IMR-90 (cell line): ENCODE results near the gene RERE. TPM values are rescaled to one million over a fixed set of nuclear protein-coding genes. Genes with fewer than 3 reads are reported as not detected.

Source experiments
- ATAC-seq: fragments of 200-7000 bp; cut with Tn5 transposase; 2 replicates; pipeline ENCODE4 v1.9.1; 2020; ENCODE audit warnings: low read depth, mild to moderate bottlenecking, moderate library complexity
- BruUV-seq: library from RNA; stranded (reverse); fragments of 400-500 nt; replicated peaks from 2 replicates; lab custom pipeline; 2021; lab: Mats Ljungman, UMichigan
- CTCF ChIA-PET: fragments of 300-600 bp; formaldehyde crosslinking; extraction: SDS; loops from one replicate; lab custom pipeline; 2021; ENCODE audit warnings: antibody characterized with exemption; lab: Yijun Ruan, JAX
- POLR2A ChIA-PET: fragments of 300-600 bp; sonication (Branson Sonifier 250); formaldehyde crosslinking; loops from one replicate; lab custom pipeline; 2022; ENCODE audit warnings: antibody characterized with exemption; ENCODE audit not compliant: unreplicated experiment; lab: Charles Lee
- DNase-seq: peaks from one replicate; pipeline ENCODE4 v3.0.0; 2013
- H2AFZ ChIP-seq: replicated peaks from 2 replicates; pipeline ENCODE3; 2013; ENCODE audit warnings: low read length, mild to moderate bottlenecking; ENCODE audit not compliant: poor library complexity
- H2AK5ac ChIP-seq: 2 replicates; pipeline ENCODE4 v1.6.1; 2013; ENCODE audit warnings: low read depth, low read length, inconsistent platforms
- H2AK9ac ChIP-seq: replicated peaks from 2 replicates; pipeline ENCODE3; 2013; ENCODE audit warnings: mild to moderate bottlenecking, low read depth, low read length, moderate library complexity; ENCODE audit not compliant: poor library complexity
- H2BK120ac ChIP-seq: 2 replicates; pipeline ENCODE4 v1.6.1; 2013; ENCODE audit warnings: low read depth, low read length, inconsistent platforms
- H2BK15ac ChIP-seq: 3 replicates; pipeline ENCODE4 v1.6.1; 2013; ENCODE audit warnings: low read depth, low read length, inconsistent platforms
- H2BK20ac ChIP-seq: 2 replicates; pipeline ENCODE4 v1.6.1; 2013; ENCODE audit warnings: low read depth, mild to moderate bottlenecking, inconsistent platforms, low read length, moderate library complexity
- H2BK5ac ChIP-seq: 2 replicates; pipeline ENCODE4 v1.6.1; 2013; ENCODE audit warnings: mild to moderate bottlenecking, low read depth, low read length, inconsistent platforms; ENCODE audit not compliant: poor library complexity, severe bottlenecking
- H3K14ac ChIP-seq: replicated peaks from 2 replicates; pipeline ENCODE4 v1.6.1; 2013; ENCODE audit warnings: low read depth, low read length, inconsistent platforms
- H3K18ac ChIP-seq: 2 replicates; pipeline ENCODE4 v1.6.1; 2013; ENCODE audit warnings: low read depth, low read length, control low read depth
- H3K23ac ChIP-seq: 2 replicates; pipeline ENCODE4 v1.6.1; 2013; ENCODE audit warnings: low read depth, low read length, inconsistent platforms
- H3K27ac ChIP-seq: 2 replicates; pipeline ENCODE4 v1.5.1; 2013; ENCODE audit warnings: mild to moderate bottlenecking, control low read depth, low read length; ENCODE audit not compliant: insufficient read depth
- H3K27me3 ChIP-seq: 2 replicates; pipeline ENCODE4 v1.6.1; 2013; ENCODE audit warnings: low read length; ENCODE audit not compliant: control insufficient read depth, insufficient read depth
- H3K36me3 ChIP-seq: 2 replicates; pipeline ENCODE4 v1.6.1; 2013; ENCODE audit warnings: low read length, mixed read lengths; ENCODE audit not compliant: control insufficient read depth, insufficient read depth
- H3K4ac ChIP-seq: 2 replicates; pipeline ENCODE4 v1.6.1; 2013; ENCODE audit warnings: low read depth, low read length, inconsistent platforms
- H3K4me1 ChIP-seq: 2 replicates; pipeline ENCODE4 v1.6.1; 2013; ENCODE audit warnings: low read length, mixed read lengths; ENCODE audit not compliant: control insufficient read depth, insufficient read depth
- H3K4me2 ChIP-seq: 2 replicates; pipeline ENCODE4 v1.6.1; 2013; ENCODE audit warnings: low read depth, mild to moderate bottlenecking, control low read depth, low read length, moderate library complexity
- H3K4me3 ChIP-seq: 2 replicates; pipeline ENCODE4 v1.5.1; 2013; ENCODE audit warnings: low read depth, mild to moderate bottlenecking, control low read depth, low read length, moderate library complexity; ENCODE audit not compliant: insufficient read depth
- H3K56ac ChIP-seq: 2 replicates; pipeline ENCODE4 v1.6.1; 2013; ENCODE audit warnings: low read length, inconsistent platforms; ENCODE audit not compliant: insufficient read depth; ENCODE audit errors: extremely low read depth
- H3K79me1 ChIP-seq, 2 experiments: 2 replicates each; pipeline ENCODE4 v1.6.1; 2013; ENCODE audit warnings: low read length in 2 of 2, inconsistent platforms in 1 of 2, low read depth in 1 of 2
- H3K9ac ChIP-seq: 2 replicates; pipeline ENCODE4 v1.6.1; 2013; ENCODE audit warnings: low read depth, low read length, control low read depth
- H3K9me1 ChIP-seq: 2 replicates; pipeline ENCODE4 v1.6.1; 2013; ENCODE audit warnings: low read length, inconsistent platforms; ENCODE audit not compliant: insufficient read depth
- H3K9me3 ChIP-seq: 2 replicates; pipeline ENCODE4 v1.6.1; 2013; ENCODE audit warnings: low read length; ENCODE audit not compliant: control insufficient read depth, insufficient read depth
- H4K20me1 ChIP-seq: 2 replicates; pipeline ENCODE4 v1.6.1; 2013; ENCODE audit warnings: low read length, inconsistent platforms; ENCODE audit not compliant: insufficient read depth
- H4K5ac ChIP-seq: 2 replicates; pipeline ENCODE4 v1.6.1; 2013; ENCODE audit warnings: mild to moderate bottlenecking, low read depth, low read length, control low read depth
- H4K8ac ChIP-seq, 2 experiments: 2 replicates each; pipeline ENCODE4 v1.6.1; 2013; ENCODE audit warnings: low read depth in 2 of 2, low read length in 2 of 2, control low read depth in 1 of 2, inconsistent platforms in 1 of 2
- H4K91ac ChIP-seq: 2 replicates; pipeline ENCODE4 v1.6.1; 2013; ENCODE audit warnings: low read depth, low read length, inconsistent platforms; ENCODE audit not compliant: insufficient read depth
- BHLHE40 ChIP-seq: fragments of 150-350 bp; IDR thresholded peaks from 2 replicates; pipeline ENCODE4 v1.6.1; 2016; ENCODE audit warnings: mild to moderate bottlenecking, low read depth, low read length
- CEBPB ChIP-seq: IDR thresholded peaks from 2 replicates; pipeline ENCODE4 v1.6.1; 2012; ENCODE audit warnings: low read depth, low read length, improper control_type of control experiment
- CHD1 ChIP-seq: IDR thresholded peaks from 2 replicates; pipeline ENCODE4 v1.6.1; 2012; ENCODE audit warnings: low read depth, low read length, improper control_type of control experiment
- CTCF ChIP-seq: conservative IDR thresholded peaks from 2 replicates; pipeline ENCODE4 v1.5.1; 2012; ENCODE audit warnings: mild to moderate bottlenecking, low read depth, low read length, improper control_type of control experiment
- ELK1 ChIP-seq: fragments of 150-350 bp; IDR thresholded peaks from 2 replicates; pipeline ENCODE4 v1.6.1; 2016; ENCODE audit warnings: low read depth, mild to moderate bottlenecking, low read length, moderate library complexity, borderline replicate concordance
- FOS ChIP-seq: fragments of 150-350 bp; IDR thresholded peaks from 2 replicates; pipeline ENCODE4 v1.6.1; 2016; ENCODE audit warnings: low read depth, low read length
- MAFK ChIP-seq: IDR thresholded peaks from 2 replicates; pipeline ENCODE4 v1.6.1; 2012; ENCODE audit warnings: low read depth, low read length, improper control_type of control experiment
- MAZ ChIP-seq: IDR thresholded peaks from 2 replicates; pipeline ENCODE4 v1.6.1; 2012; ENCODE audit warnings: low read depth, mild to moderate bottlenecking, low read length, improper control_type of control experiment, moderate library complexity, borderline replicate concordance
- MXI1 ChIP-seq: IDR thresholded peaks from 2 replicates; pipeline ENCODE4 v1.6.1; 2012; ENCODE audit warnings: low read depth, mild to moderate bottlenecking, low read length, moderate library complexity, borderline replicate concordance
- NFE2L2 ChIP-seq: fragments of 150-350 bp; IDR thresholded peaks from 2 replicates; pipeline ENCODE4 v1.6.1; 2016; ENCODE audit warnings: low read depth, mild to moderate bottlenecking, low read length
- POLR2A ChIP-seq: IDR thresholded peaks from 2 replicates; pipeline ENCODE4 v1.6.1; 2012; ENCODE audit warnings: mild to moderate bottlenecking, low read depth, low read length
- RAD21 ChIP-seq: IDR thresholded peaks from 2 replicates; pipeline ENCODE4 v1.6.1; 2012; ENCODE audit warnings: low read length, improper control_type of control experiment
- RCOR1 ChIP-seq: IDR thresholded peaks from 2 replicates; pipeline ENCODE4 v1.6.1; 2012; ENCODE audit warnings: mild to moderate bottlenecking, low read length, improper control_type of control experiment; ENCODE audit not compliant: insufficient replicate concordance
- RFX5 ChIP-seq: IDR thresholded peaks from 2 replicates; pipeline ENCODE4 v1.8.0; 2012; ENCODE audit warnings: low read depth, mild to moderate bottlenecking, low read length, moderate library complexity
- SMC3 ChIP-seq: fragments of 150-350 bp; IDR thresholded peaks from 2 replicates; pipeline ENCODE4 v1.6.1; 2016; ENCODE audit warnings: low read depth, mild to moderate bottlenecking, antibody characterized with exemption, low read length, moderate library complexity
- USF2 ChIP-seq: fragments of 150-350 bp; IDR thresholded peaks from 2 replicates; pipeline ENCODE4 v1.6.1; 2017; ENCODE audit warnings: mild to moderate bottlenecking, antibody characterized with exemption, low read length, low read depth
- WGBS, 2 experiments: methylation state at CpG; one replicate each; pipeline versions ENCODE4 v1.1.5 to v1.1.7; 2013; ENCODE audit warnings: missing lambda C conversion rate in 2 of 2; ENCODE audit not compliant: insufficient read length in 1 of 2; ENCODE audit errors: extremely low coverage in 2 of 2; 5-methylcytosine and 5-hydroxymethylcytosine counted together
- dilution Hi-C: fragments of 300-500 bp; cut with HindIII; formaldehyde crosslinking; loops from one replicate; pipeline ENCODE4 v1.14.3; 2018; ENCODE audit warnings: low sequenced_read_pairs; ENCODE audit not compliant: unreplicated experiment
- in situ Hi-C: fragments of 300-500 bp; cut with MboI; formaldehyde crosslinking; loops from 3 replicates; pipeline ENCODE4 v1.14.3; 2019; ENCODE audit warnings: low sequenced_read_pairs, inconsistent platforms, mixed read lengths
- intact Hi-C: fragments of 100-400 bp; cut with micrococcal nuclease; formaldehyde crosslinking; loops from 2 replicates; pipeline ENCODE4 v1.10.0; 2022
- polyA plus RNA-seq, 3 experiments: library from polyadenylated mRNA; depleted of rRNA; stranded (reverse); fragments of >200 nt; gene quantifications; 2 replicates each; pipeline ENCODE4 v1.2.3, GENCODE V29; 2012; ENCODE audit warnings: low replicate concordance in 1 of 3
- total RNA-seq: library from RNA; depleted of rRNA; stranded (reverse); fragments of >200 nt; gene quantifications from 2 replicates; pipeline ENCODE4 v1.2.3, GENCODE V29; 2012

RERE gene
- total and polyA plus RNA-seq, 2 of the 4 experiments (the other 2 are of a cell fraction) = 11.5 to 25.1 TPM

GRCh38 chr1:8363186-8363766 is 454.2 kb downstream of the RERE start:
- Histone ChIP-seq H3K18ac (no peak overlapping the region), H2AK5ac (no peak overlapping the region), H3K27ac (no peak overlapping the region), H3K4ac (no peak overlapping the region), H2AK9ac (no peak overlapping the region), H4K8ac (no peak overlapping the region), H2BK5ac (no peak overlapping the region), H2BK20ac (no peak overlapping the region), H3K9ac (no peak overlapping the region), H2AFZ (no peak overlapping the region), H2BK120ac (no peak overlapping the region), H4K91ac (no peak overlapping the region), H3K9me3 (no peaks in the 10 kb centered on the region), H3K79me1 (peaks cover 47 to 73% of the 10 kb centered on the region in 2 experiments), H3K4me1 (peaks cover 18% of the 10 kb centered on the region), H3K14ac (no peak overlapping the region), H2BK15ac (no peak overlapping the region), H3K56ac (no peak overlapping the region), H3K4me2 (no peak overlapping the region), H3K27me3 (no peaks in the 10 kb centered on the region), H4K20me1 (peaks cover 64% of the 10 kb centered on the region), H4K5ac (no peak overlapping the region), H3K4me3 (no peak overlapping the region), H3K36me3 (peaks cover 88% of the 10 kb centered on the region), H3K9me1 (peaks cover 31% of the 10 kb centered on the region), H3K23ac (no peak overlapping the region)
- in situ Hi-C loops = no loop called here
- POLR2A ChIA-PET = no interaction called here
- CTCF ChIA-PET = no interaction called here
- intact Hi-C loops = no loop called here
- dilution Hi-C loops = no loop called here
- TF ChIP-seq SMC3 (no peak), NFE2L2 (no peak), MAFK (no peak), CEBPB (no peak), FOS (no peak), POLR2A (no peak), CTCF (no peak), RAD21 (no peak), ELK1 (no peak), RCOR1 (no peak), MAZ (no peak), USF2 (no peak), BHLHE40 (no peak), CHD1 (no peak), MXI1 (no peak), RFX5 (no peak)
- no peak for ATAC-seq
- no TSS peak for BruUV-seq
- no peak for DNase-seq
- WGBS, 2 experiments = 92% methylated on average over 2 of the region's 8 CpGs; no CpG with 5 or more reads in 1 of the 2 experiments
